ENCODE data around the gene NXPH4. TPM values are rescaled to one million over a fixed set of nuclear protein-coding genes. Genes with fewer than 3 reads are reported as not detected.

NXPH4 gene
- total RNA-seq, 1 experiment from 2014 or later: 5.6 TPM

DNA sequence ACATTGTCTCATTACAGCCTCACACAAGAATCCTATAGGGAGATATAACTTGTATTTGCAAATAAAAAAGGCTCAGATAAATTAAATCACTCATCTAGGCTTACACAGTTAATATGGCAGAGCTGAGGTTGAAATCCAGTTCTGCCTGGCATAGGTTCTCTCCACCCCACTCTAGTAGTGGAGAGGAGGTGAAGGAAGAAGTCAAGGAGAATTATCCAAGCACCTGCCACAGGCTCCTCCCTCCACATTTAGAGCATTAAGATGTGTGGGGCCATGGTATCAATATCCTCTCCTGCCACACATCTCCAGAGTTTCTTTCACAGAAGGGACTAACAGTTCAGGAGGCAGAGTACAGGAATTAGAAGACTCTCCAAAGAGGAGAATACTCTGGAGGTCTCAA, 56.9 kb downstream of the NXPH4 start:
- DNase-seq (ENCODE audit: low spot score): no peak

Other genes starting within 250 kb of the NXPH4 start
- gene ZBTB39, start 210.2 kb upstream of the NXPH4 start, total RNA-seq (2014; rRNA removed; shearing (Covaris generic)): 3.4 and 3.8 TPM in 2 replicates
- not detected in 2 replicates for gene TAC3, start 200.3 kb upstream of the NXPH4 start, total RNA-seq (2014; rRNA removed; shearing (Covaris generic))
- not detected in 2 replicates for gene MYO1A, start 166.7 kb upstream of the NXPH4 start, total RNA-seq (2014; rRNA removed; shearing (Covaris generic))
- gene NEMP1, start 138.0 kb upstream of the NXPH4 start, total RNA-seq (2014; rRNA removed; shearing (Covaris generic)): 10.5 and 18.0 TPM in 2 replicates
- gene NAB2, start 127.7 kb upstream of the NXPH4 start, total RNA-seq (2014; rRNA removed; shearing (Covaris generic)): 16.5 and 20.2 TPM in 2 replicates
- 9.3 and 17.9 TPM in 2 replicates for gene STAT6, start 105.4 kb upstream of the NXPH4 start, total RNA-seq (2014; rRNA removed; shearing (Covaris generic))
- gene LRP1, start 88.3 kb upstream of the NXPH4 start, total RNA-seq (2014; rRNA removed; shearing (Covaris generic)): 5.8 and 6.5 TPM in 2 replicates
- not detected in 2 replicates for gene LRP1-AS, start 69.2 kb upstream of the NXPH4 start, total RNA-seq (2014; rRNA removed; shearing (Covaris generic))
- 250 and 269 TPM in 2 replicates for gene SHMT2, start 12.9 kb downstream of the NXPH4 start, total RNA-seq (2014; rRNA removed; shearing (Covaris generic))
- not detected in 2 replicates for gene STAC3, start 34.4 kb downstream of the NXPH4 start, total RNA-seq (2014; rRNA removed; shearing (Covaris generic))
- 9.5 and 12.3 TPM in 2 replicates for gene R3HDM2, start 214.2 kb downstream of the NXPH4 start, total RNA-seq (2014; rRNA removed; shearing (Covaris generic))
- not detected in 2 replicates for gene INHBC, start 218.0 kb downstream of the NXPH4 start, total RNA-seq (2014; rRNA removed; shearing (Covaris generic))
- gene INHBE, start 238.5 kb downstream of the NXPH4 start, total RNA-seq (2014; rRNA removed; shearing (Covaris generic)): 16.1 and 24.8 TPM in 2 replicates
- gene GLI1, start 243.0 kb downstream of the NXPH4 start, total RNA-seq (2014; rRNA removed; shearing (Covaris generic)): 5.7 and 6.3 TPM in 2 replicates